Activated naive CD4-positive, alpha-beta T cell treated with anti-CD3 and anti-CD28 coated beads, Interleukin-2, amount 10 ng/mL, durations not matched to agents 5 hours and 36 hours (primary cell): ENCODE results near the gene CYP4V2. TPM values are rescaled to one million over a fixed set of nuclear protein-coding genes. Genes with fewer than 3 reads are reported as not detected.

ENCODE experiments used
- total RNA-seq, 2 experiments: library from RNA; stranded (reverse); gene quantifications; one replicate each; pipeline ENCODE4 v1.2.3, GENCODE V29; 2021

Gene CYP4V2
- 10 to 100 TPM; 16.7 to 17.9 TPM for total RNA-seq

GRCh38 chr4:186191200-186192065, at the start of gene CYP4V2:
Gene CYP4V2, plus strand, starts transcription at chr4:186191567. Its CDS starts 257 bp downstream, at chr4:186191824.

GRCh38 chr4:186227221-186227620, 35.9 kb downstream of the CYP4V2 start, which contains the start of gene KLKB1:
Gene KLKB1, plus strand, starts transcription at chr4:186227507. Its CDS starts 689 bp downstream, at chr4:186228196.

Other genes starting within 250 kb of the CYP4V2 start
- gene TLR3, start 122.4 kb upstream of the CYP4V2 start, total RNA-seq, result under 1 TPM; 0.40 to 0.53 TPM
- gene FAM149A, start 86.9 kb upstream of the CYP4V2 start, total RNA-seq, result under 1 TPM; 0.41 to 0.88 TPM
- gene KLKB1, start 35.9 kb downstream of the CYP4V2 start, total RNA-seq, result under 1 TPM in 1 of 2 experiments, not detected in 1; 0.10 TPM
- gene F11, start 74.6 kb downstream of the CYP4V2 start, total RNA-seq, result not detected